Measurements from ENCODE around the gene SEMA7A.
A peak's percentile ranks its signal among the peaks of the same experiment; 100 is the strongest.

SEMA7A gene

DNA sequence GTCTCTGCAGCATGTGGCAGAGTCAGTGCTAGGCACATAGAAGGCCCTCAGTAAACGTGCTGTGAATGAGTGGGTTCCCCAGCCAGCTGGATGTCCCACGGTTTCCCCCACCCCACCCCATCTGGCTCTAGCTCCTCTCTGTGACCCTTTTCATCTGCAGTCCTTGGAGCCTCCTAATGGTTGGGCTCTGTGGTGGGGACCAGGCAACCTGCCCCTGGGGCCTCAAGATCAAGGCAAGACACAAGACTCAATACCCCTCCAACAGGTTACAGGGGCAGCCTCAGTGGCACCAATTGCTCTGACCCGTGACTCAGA, 49.2 kb downstream of the SEMA7A start:
- TF ChIP-seq Cebpa-rat (IDR thresholded peaks at IDR 0.05), result no peak
- peak overlapping the region in 3 of 11 experiments; percentile 9 to 27 (median 21); a peak in 3 of 22 replicates for H3K9ac ChIP-seq
- H3K27me3 ChIP-seq, result no peaks in the 10 kb centered on the region
- H3K27ac ChIP-seq, result peak overlapping the region in 7 of 11 experiments; percentile 1 to 68 (median 13); a peak in 9 of 22 replicates
- H3K9me3 ChIP-seq (replicated peaks in 1 of 11), result no peaks in the 10 kb centered on the region
- peak overlapping the region; percentile 59 to 83 (median 75) for H3K4me2 ChIP-seq
- no peak overlapping the region for H3K4me3 ChIP-seq
- H4K20me1 ChIP-seq, result no peaks in the 10 kb centered on the region; a peak in 1 of 22 replicates
- H3K36me3 ChIP-seq, result no peaks in the 10 kb centered on the region
- H3K4me1 ChIP-seq, result peaks cover 37 to 76% (median 66%) of the 10 kb centered on the region in 10 experiments

DNA sequence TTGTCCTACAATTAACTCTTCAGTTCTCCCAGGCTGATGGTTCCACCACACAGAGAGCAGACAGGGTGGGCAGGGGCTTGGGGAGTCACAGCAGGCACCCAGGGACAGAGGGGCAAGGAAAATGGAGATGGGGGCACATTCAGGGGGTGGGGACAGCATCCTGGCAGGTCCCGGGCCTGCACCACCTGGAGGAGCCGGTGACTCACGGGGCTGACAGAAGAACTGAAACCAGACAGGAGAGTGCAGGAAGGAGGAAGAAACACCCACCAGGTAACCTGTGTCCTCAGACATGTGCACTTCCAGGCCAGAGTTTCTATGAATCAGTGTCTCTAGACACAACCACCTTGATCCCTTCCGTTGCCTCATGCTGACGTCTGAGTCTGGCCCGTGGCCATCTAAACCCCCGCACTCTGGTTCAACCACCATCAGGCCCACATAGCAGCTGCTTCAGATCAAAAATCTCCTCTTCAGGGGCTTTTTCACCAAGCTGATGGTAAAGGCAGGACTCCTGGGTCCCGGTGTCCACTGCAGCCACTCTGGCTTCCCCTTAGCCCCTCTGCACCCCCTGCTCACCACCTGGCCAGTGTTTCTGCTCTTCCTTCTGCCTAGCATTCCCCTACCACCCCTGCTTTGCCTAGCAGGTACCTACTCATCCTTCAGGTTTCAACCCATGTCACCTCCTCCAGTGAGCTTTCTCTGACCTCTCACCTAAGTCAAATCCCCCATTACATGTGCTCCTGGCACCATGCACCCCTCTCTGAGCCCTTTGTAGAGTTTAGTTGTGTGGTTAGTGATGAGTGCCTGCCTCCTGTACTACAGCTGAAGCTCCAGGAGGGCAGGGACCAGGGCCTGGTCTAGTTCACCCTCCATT, 49.8 kb downstream of the SEMA7A start:
- no peak for TF ChIP-seq Cebpa-rat (IDR thresholded peaks at IDR 0.05)
- Histone ChIP-seq H3K4me3 (no peak overlapping the region), H3K27ac (peak overlapping the region in 7 of 11 experiments; percentile 1 to 68 (median 13); a peak in 10 of 22 replicates), H3K36me3 (no peaks in the 10 kb centered on the region), H4K20me1 (no peaks in the 10 kb centered on the region; a peak in 1 of 22 replicates), H3K27me3 (no peaks in the 10 kb centered on the region), H3K4me1 (peaks cover 43 to 77% (median 70%) of the 10 kb centered on the region in 10 experiments), H3K9me3 (replicated peaks in 1 of 11) (no peaks in the 10 kb centered on the region), H3K9ac (peak overlapping the region in 4 of 11 experiments; percentile 9 to 27 (median 18); a peak in 4 of 22 replicates), H3K4me2 (peak overlapping the region; percentile 59 to 83 (median 75))

DNA sequence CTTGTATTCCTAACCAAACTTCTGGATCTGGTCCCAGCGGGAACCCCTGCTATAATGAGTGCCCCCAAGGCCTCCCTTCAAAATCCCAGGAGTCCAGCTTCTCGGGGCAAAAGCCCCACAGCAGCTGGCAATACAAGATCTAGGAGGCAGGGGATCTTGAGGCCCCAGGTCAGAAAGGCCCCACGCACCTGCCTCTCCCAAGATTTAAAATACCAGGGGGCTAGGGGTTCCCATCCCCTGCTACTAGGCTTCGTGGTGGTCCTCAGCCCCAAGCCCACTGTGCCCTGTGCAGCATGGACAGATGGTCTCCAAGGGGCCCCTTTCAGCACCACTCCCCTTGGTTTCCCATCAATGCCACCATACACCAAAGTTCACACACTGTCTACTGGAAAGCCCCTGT, 50.5 kb downstream of the SEMA7A start:
- Histone ChIP-seq H3K27ac (peak overlapping the region in 2 of 11 experiments; percentile 16 to 45; a peak in 1 of 22 replicates), H3K4me1 (peaks cover 49 to 78% (median 73%) of the 10 kb centered on the region in 10 experiments)

DNA sequence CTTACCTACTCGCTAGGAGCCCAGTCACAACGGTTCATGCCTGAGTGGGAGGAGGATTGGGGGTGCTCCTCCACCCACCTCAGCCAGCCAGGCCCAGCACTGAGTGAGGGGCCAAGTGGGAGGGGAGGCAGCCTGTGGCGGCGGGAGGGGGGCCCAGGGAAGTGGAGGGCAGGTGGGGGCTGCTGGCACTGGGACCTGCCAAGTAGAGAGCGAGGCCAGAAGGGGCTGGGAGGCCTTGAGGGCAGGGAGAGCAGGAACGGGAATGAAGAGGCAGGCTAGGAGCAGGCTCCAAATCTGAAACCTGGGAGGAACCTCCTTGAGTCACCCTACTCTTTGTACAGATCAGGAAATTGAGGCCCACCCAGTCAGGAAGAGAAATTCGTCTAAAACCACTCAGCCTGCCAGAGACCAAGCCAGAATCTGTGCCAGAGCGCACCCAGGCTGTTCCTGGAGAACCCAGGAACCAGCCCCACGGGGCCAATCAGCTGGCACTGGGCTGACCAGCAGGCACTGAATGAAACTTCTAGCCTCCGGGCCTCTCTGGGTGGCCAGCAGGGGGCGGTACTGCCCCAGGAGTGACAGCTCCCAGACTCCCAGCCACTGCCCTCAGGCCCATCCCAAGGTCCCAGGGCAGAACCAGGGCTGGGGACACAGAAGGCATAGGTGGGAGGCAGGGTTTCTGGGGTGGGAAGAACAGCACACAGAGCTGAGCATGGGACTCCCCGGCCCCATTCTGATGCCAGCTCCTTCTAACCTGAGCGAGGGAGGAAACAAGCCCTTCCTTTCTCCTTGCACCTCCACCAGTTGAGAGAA, 51.5 kb downstream of the SEMA7A start:
- no peaks in the 10 kb centered on the region for H3K36me3 ChIP-seq
- H4K20me1 ChIP-seq, result no peaks in the 10 kb centered on the region; a peak in 1 of 22 replicates
- peaks cover 51 to 73% (median 71%) of the 10 kb centered on the region in 10 experiments for H3K4me1 ChIP-seq
- H3K9ac ChIP-seq, result peak overlapping the region in 2 of 11 experiments; percentile 5 to 35; a peak in 2 of 22 replicates
- no peaks in the 10 kb centered on the region for H3K27me3 ChIP-seq
- H3K27ac ChIP-seq, result peak overlapping the region in 2 of 11 experiments; percentile 5 to 10; a peak in 2 of 22 replicates
- H3K4me2 ChIP-seq, result peak overlapping the region in 6 of 11 experiments; percentile 3 to 66 (median 20); a peak in 8 of 22 replicates
- no peak for TF ChIP-seq Cebpa-rat (IDR thresholded peaks at IDR 0.05)
- no peak overlapping the region for H3K4me3 ChIP-seq
- H3K9me3 ChIP-seq (replicated peaks in 1 of 11), result no peaks in the 10 kb centered on the region

More for the DNA sequence above, 50.5 kb downstream of the SEMA7A start:
- Histone ChIP-seq H4K20me1 (no peaks in the 10 kb centered on the region; a peak in 1 of 22 replicates), H3K4me3 (no peak overlapping the region), H3K36me3 (no peaks in the 10 kb centered on the region), H3K4me2 (peak overlapping the region in 7 of 11 experiments; percentile 59 to 83 (median 77); a peak in 11 of 22 replicates), H3K27me3 (no peaks in the 10 kb centered on the region), H3K9me3 (replicated peaks in 1 of 11) (no peaks in the 10 kb centered on the region), H3K9ac (no peak overlapping the region)
- no peak for TF ChIP-seq Cebpa-rat (IDR thresholded peaks at IDR 0.05)

DNA sequence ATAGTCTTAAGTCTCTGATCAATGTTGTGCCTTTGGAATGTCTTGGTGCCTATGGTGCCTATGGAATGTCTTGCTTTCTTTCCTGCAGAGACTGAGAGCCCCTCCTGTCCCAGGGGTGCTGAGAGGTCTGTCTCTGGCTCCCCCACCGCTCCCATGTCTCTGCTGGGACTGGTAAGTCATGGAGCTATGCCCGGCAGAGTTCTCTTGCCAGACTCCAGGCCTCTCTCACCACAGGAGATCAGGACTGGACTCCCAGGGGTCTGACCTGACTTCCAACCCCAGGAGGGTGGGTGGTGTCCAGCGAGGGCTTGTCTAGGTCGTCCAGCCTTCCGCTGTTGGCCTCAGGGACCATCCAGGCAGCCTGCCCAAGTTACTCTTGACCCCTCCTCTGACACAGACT, 52.3 kb downstream of the SEMA7A start:
- Histone ChIP-seq H3K4me3 (no peak overlapping the region), H3K9me3 (replicated peaks in 1 of 11) (no peaks in the 10 kb centered on the region), H3K9ac (peak overlapping the region in 1 of 11 experiments; percentile 5; a peak in 2 of 22 replicates), H3K36me3 (no peaks in the 10 kb centered on the region), H3K4me1 (peaks cover 44 to 66% (median 64%) of the 10 kb centered on the region in 10 experiments), H3K27me3 (no peaks in the 10 kb centered on the region), H3K27ac (no peak overlapping the region), H4K20me1 (no peaks in the 10 kb centered on the region; a peak in 1 of 22 replicates), H3K4me2 (no peak overlapping the region)
- no peak for TF ChIP-seq Cebpa-rat (IDR thresholded peaks at IDR 0.05)

DNA sequence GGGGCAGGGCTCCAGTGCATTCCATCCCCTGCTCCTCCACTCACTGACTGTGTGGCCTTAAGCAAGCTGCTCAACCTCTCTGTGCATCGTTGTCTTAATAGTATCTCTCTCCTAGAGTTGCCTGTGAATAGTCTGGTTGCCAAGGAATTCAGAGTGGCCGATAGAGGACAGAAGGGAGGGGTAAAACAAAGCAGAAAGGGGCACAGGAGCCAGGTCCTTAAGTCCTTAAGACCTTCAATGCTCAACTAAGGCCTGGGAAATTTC, 52.6 kb downstream of the SEMA7A start:
- Histone ChIP-seq H4K20me1 (no peaks in the 10 kb centered on the region; a peak in 1 of 22 replicates), H3K27ac (no peak overlapping the region), H3K9ac (no peak overlapping the region), H3K4me2 (no peak overlapping the region), H3K27me3 (no peaks in the 10 kb centered on the region), H3K9me3 (replicated peaks in 1 of 11) (no peaks in the 10 kb centered on the region), H3K36me3 (no peaks in the 10 kb centered on the region), H3K4me3 (no peak overlapping the region), H3K4me1 (peaks cover 40 to 62% (median 60%) of the 10 kb centered on the region in 10 experiments)
- TF ChIP-seq Cebpa-rat (IDR thresholded peaks at IDR 0.05), result no peak

DNA sequence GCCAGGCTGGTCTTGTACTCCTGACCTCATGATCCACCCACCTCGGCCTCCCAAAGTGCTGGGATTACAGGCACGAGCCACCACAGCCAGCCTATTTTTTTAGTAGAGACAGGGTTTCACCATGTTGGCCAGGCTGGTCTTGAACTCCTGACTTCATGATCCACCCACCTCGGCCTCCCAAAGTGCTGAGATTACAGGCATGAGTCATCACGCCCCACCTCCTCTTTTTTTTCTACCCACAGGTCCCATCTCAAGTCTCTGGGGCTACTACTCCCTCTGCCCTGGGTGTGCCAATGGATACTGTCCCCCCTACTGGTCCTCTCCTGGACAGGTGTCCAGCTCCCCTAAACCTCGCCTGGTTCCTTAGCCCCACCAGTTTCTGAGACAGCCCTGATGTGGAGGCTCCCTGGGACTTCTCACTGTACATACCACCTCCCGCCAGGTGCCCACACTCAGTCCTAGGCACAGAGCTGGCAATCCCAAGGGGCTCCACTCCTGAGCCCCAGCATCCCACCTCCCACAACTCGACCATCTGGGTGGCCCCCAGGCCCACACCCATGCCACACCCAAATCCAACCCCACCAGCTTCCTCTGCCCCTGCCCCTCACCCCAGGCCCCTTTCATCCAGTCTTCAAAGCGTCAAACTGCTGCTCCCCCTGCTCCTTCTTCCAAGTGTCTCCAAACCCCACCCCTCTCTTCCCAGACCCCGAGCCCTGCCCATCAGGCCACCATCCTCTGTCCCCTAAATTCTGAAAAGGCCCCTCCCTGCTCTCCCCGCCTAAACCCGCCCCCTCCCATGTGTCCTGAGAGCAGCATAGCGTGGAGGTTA, 53.2 kb downstream of the SEMA7A start:
- H3K4me1 ChIP-seq, result peaks cover 35 to 57% (median 55%) of the 10 kb centered on the region in 10 experiments
- no peak overlapping the region for H3K27ac ChIP-seq
- no peak overlapping the region for H3K9ac ChIP-seq
- H3K9me3 ChIP-seq (replicated peaks in 1 of 11), result no peaks in the 10 kb centered on the region
- no peak overlapping the region for H3K4me3 ChIP-seq
- H3K27me3 ChIP-seq, result no peaks in the 10 kb centered on the region
- 0 out of 22 replicates have a peak overlapping the region, but pooled peaks of 1 of the 11 experiments have one; percentile 1 for H3K4me2 ChIP-seq
- TF ChIP-seq Cebpa-rat (IDR thresholded peaks at IDR 0.05), result no peak
- H4K20me1 ChIP-seq, result no peaks in the 10 kb centered on the region; a peak in 1 of 22 replicates
- H3K36me3 ChIP-seq, result no peaks in the 10 kb centered on the region

DNA sequence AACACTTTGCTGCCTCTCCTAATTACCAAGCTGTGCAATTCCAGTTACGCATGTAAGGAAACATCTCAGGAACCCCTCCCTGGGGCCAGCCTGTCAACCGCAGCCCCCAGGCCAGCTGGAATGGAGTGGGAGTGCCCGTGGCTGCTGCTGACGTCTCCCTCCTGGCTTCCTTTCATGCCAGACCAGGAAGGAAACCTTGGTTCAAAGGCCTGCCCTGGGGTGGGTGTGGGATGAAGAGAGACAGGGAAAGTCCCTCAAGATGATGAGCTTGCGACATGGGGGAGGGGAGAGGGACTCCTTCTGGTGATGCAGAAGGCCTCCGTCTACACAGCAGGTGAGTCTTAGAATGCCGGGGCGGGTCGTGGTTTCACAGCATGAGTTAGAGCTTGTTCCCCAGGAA, 54.9 kb downstream of the SEMA7A start:
- Histone ChIP-seq H3K27me3 (peaks cover 0 to 7% (median 0%) of the 10 kb centered on the region in 11 experiments; a peak in 1 of 22 replicates), H3K4me2 (peak overlapping the region; percentile 45 to 81 (median 76)), H3K36me3 (no peaks in the 10 kb centered on the region), H3K9ac (peak overlapping the region in 2 of 11 experiments; percentile 37 to 44; a peak in 1 of 22 replicates), H3K4me1 (peaks cover 26 to 49% (median 46%) of the 10 kb centered on the region in 10 experiments), H4K20me1 (peaks cover 0 to 8% (median 0%) of the 10 kb centered on the region in 11 experiments; a peak in 6 of 22 replicates), H3K9me3 (replicated peaks in 1 of 11) (no peaks in the 10 kb centered on the region), H3K27ac (peak overlapping the region in 4 of 11 experiments; percentile 19 to 51 (median 35); a peak in 5 of 22 replicates), H3K4me3 (no peak overlapping the region)
- TF ChIP-seq Cebpa-rat (IDR thresholded peaks at IDR 0.05), result peak in 1 of 11 experiments; percentile 48; a peak in 1 of 22 replicates

All from BLaER1 treated with 17β-estradiol and CSF1 and Interleukin-3, amounts not matched to agents 10 nM and 100 nM (cell line).